ENCODE results near the gene ARF6. TPM values are rescaled to one million over a fixed set of nuclear protein-coding genes. Genes with fewer than 3 reads are reported as not detected.
A peak's percentile ranks its signal among the peaks of the same experiment; 100 is the strongest.
"Not testable (repeated sequence)": the region's sequence is repeated elsewhere in the genome, so short reads cannot be mapped to it uniquely, and the experiment has no call there.

ARF6 gene
- total RNA-seq, 1 experiment from 2014 or later, result 63.2 TPM

DNA sequence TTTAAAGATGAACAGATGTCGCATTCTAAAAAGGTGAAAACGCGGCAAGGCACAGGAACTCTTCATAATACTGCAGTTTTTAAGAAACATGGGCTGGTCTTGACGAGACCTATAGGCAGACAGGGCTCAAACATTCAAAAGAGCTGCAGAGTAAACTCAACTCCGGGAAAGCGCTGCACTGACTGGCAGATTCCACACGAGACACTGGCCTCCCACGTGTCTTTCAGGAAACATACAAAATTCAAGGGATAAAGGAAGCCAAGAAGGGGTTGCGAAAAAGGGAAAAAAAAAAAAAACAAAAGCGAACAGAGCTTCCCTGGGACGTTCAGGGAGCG, 614 bp upstream of the ARF6 start:
- DNase-seq (ENCODE audit: low read depth, low spot score) (no peak), ATAC-seq (peak; percentile 15; the same call in 1 of the 2 replicates)
- Histone ChIP-seq H3K36me3 (ENCODE audit: control insufficient read depth, insufficient read depth, low read length) (peaks cover 7% of the 10 kb centered on the region), H3K27me3 (ENCODE audit: control insufficient read depth, insufficient read depth, low read length) (no peaks in the 10 kb centered on the region), H3K27ac (ENCODE audit: low read length) (peak overlapping the region; percentile 97), H3K9me3 (ENCODE audit: control insufficient read depth, insufficient read depth, low read depth, low read length) (no peaks in the 10 kb centered on the region), H3K4me1 (ENCODE audit: control insufficient read depth, insufficient read depth, low read length) (no peaks in the 10 kb centered on the region; the same call in 1 of the 2 replicates), H3K4me3 (ENCODE audit: low read depth in 2 of 2, low read length in 2 of 2) (peak overlapping the region; percentile 75 to 80)
- BruUV-seq (replicated peaks), result no TSS peak
- intact Hi-C loops (cut with micrococcal nuclease; ENCODE audit: unreplicated experiment), result loop anchor here (10.0 kb wide), 2 partner anchors 53 to 83 kb away; no protein-coding TSS in a partner anchor
- in situ Hi-C loops (cut with HindIII; ENCODE audit: low pct_unique_long_range_greater_than_20kb, low sequenced_read_pairs), result no loop called here
- TF ChIP-seq REST (IDR thresholded peaks at IDR 0.05; ENCODE audit: insufficient read depth in 1 of 2, low read depth in 2 of 2, low read length in 1 of 2) (no peak), SIN3A (IDR thresholded peaks at IDR 0.05; ENCODE audit: borderline replicate concordance, insufficient read depth, low read depth, low read length) (no peak), TCF7L2 (IDR thresholded peaks at IDR 0.05; ENCODE audit: low read depth, low read length) (no peak), POLR2AphosphoS5 (IDR thresholded peaks at IDR 0.05; ENCODE audit: low read depth, low read length) (no peak)
- TF ChIP-seq, protein P1, sequence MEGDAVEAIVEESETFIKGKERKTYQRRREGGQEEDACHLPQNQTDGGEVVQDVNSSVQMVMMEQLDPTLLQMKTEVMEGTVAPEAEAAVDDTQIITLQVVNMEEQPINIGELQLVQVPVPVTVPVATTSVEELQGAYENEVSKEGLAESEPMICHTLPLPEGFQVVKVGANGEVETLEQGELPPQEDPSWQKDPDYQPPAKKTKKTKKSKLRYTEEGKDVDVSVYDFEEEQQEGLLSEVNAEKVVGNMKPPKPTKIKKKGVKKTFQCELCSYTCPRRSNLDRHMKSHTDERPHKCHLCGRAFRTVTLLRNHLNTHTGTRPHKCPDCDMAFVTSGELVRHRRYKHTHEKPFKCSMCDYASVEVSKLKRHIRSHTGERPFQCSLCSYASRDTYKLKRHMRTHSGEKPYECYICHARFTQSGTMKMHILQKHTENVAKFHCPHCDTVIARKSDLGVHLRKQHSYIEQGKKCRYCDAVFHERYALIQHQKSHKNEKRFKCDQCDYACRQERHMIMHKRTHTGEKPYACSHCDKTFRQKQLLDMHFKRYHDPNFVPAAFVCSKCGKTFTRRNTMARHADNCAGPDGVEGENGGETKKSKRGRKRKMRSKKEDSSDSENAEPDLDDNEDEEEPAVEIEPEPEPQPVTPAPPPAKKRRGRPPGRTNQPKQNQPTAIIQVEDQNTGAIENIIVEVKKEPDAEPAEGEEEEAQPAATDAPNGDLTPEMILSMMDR (IDR thresholded peaks at IDR 0.05), result no peak
- POLR2A ChIA-PET, result interaction anchor here (0.6 to 1.4 kb wide), 5 partner anchors 8 to 111 kb away, joined by 3 to 7 read pairs (median 3); no protein-coding TSS in a partner anchor
- CTCF ChIA-PET, result interaction anchor here (0.6 to 0.9 kb wide), 4 partner anchors 12 to 428 kb away, joined by 3 read pairs; no protein-coding TSS in a partner anchor

DNA sequence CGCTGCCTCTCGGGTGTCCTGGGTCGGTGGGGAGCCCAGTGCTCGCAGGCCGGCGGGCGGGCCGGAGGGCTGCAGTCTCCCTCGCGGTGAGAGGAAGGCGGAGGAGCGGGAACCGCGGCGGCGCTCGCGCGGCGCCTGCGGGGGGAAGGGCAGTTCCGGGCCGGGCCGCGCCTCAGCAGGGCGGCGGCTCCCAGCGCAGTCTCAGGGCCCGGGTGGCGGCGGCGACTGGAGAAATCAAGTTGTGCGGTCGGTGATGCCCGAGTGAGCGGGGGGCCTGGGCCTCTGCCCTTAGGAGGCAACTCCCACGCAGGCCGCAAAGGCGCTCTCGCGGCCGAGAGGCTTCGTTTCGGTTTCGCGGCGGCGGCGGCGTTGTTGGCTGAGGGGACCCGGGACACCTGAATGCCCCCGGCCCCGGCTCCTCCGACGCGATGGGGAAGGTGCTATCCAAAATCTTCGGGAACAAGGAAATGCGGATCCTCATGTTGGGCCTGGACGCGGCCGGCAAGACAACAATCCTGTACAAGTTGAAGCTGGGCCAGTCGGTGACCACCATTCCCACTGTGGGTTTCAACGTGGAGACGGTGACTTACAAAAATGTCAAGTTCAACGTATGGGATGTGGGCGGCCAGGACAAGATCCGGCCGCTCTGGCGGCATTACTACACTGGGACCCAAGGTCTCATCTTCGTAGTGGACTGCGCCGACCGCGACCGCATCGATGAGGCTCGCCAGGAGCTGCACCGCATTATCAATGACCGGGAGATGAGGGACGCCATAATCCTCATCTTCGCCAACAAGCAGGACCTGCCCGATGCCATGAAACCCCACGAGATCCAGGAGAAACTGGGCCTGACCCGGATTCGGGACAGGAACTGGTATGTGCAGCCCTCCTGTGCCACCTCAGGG, 679 bp downstream of the ARF6 start:
- Histone ChIP-seq H3K9me3 (ENCODE audit: control insufficient read depth, insufficient read depth, low read depth, low read length) (no peaks in the 10 kb centered on the region), H3K4me3 (ENCODE audit: low read depth in 2 of 2, low read length in 2 of 2) (peak overlapping the region; percentile 75 to 80), H3K27me3 (ENCODE audit: control insufficient read depth, insufficient read depth, low read length) (no peaks in the 10 kb centered on the region), H3K4me1 (ENCODE audit: control insufficient read depth, insufficient read depth, low read length) (peaks cover 3% of the 10 kb centered on the region), H3K27ac (ENCODE audit: low read length) (peak overlapping the region; percentile 97), H3K36me3 (ENCODE audit: control insufficient read depth, insufficient read depth, low read length) (peaks cover 7% of the 10 kb centered on the region)
- TSS peak; percentile 76 for BruUV-seq (replicated peaks)
- intact Hi-C loops (cut with micrococcal nuclease; ENCODE audit: unreplicated experiment), result loop anchor here (10.0 kb wide), 2 partner anchors 51 to 81 kb away; no protein-coding TSS in a partner anchor
- ChIA-PET POLR2A (interaction anchor here (0.6 to 1.4 kb wide), 2 partner anchors 25 to 109 kb away, joined by 7 to 9 read pairs; no protein-coding TSS in a partner anchor), CTCF (interaction anchor here (0.9 kb wide), 1 partner anchor 30 kb away, joined by 3 read pairs; no protein-coding TSS in a partner anchor)
- ATAC-seq (peak; percentile 74), DNase-seq (ENCODE audit: low read depth, low spot score) (no peak)
- in situ Hi-C loops (cut with HindIII; ENCODE audit: low pct_unique_long_range_greater_than_20kb, low sequenced_read_pairs), result no loop called here
- TF ChIP-seq POLR2AphosphoS5 (IDR thresholded peaks at IDR 0.05; ENCODE audit: low read depth, low read length) (no peak), SIN3A (IDR thresholded peaks at IDR 0.05; ENCODE audit: borderline replicate concordance, insufficient read depth, low read depth, low read length) (0 out of 2 replicates have a peak, but pooled peaks have one; percentile 45)

GRCh38 chr14:49894214-49895107, 1.6 kb downstream of the ARF6 start:
- BruUV-seq (replicated peaks); H3K4me1 ChIP-seq (ENCODE audit: control insufficient read depth, insufficient read depth, low read length); CTCF ChIA-PET; H3K27me3 ChIP-seq (ENCODE audit: control insufficient read depth, insufficient read depth, low read length); DNase-seq (ENCODE audit: low read depth, low spot score); H3K36me3 ChIP-seq (ENCODE audit: control insufficient read depth, insufficient read depth, low read length); H3K9me3 ChIP-seq (ENCODE audit: control insufficient read depth, insufficient read depth, low read depth, low read length); ATAC-seq; in situ Hi-C loops (cut with HindIII; ENCODE audit: low pct_unique_long_range_greater_than_20kb, low sequenced_read_pairs): not testable (repeated sequence)
- peak overlapping the region; percentile 97 for H3K27ac ChIP-seq (ENCODE audit: low read length)
- POLR2A ChIA-PET, result interaction anchor here (0.6 kb wide), 1 partner anchor 10 kb away, joined by 16 read pairs; no protein-coding TSS in a partner anchor
- peak overlapping the region; percentile 75 to 80 for H3K4me3 ChIP-seq (ENCODE audit: low read depth in 2 of 2, low read length in 2 of 2)
- intact Hi-C loops (cut with micrococcal nuclease; ENCODE audit: unreplicated experiment), result loop anchor here (5.0 to 10.0 kb wide), 3 partner anchors 50 to 213 kb away; no protein-coding TSS in a partner anchor

All from Panc1 (cell line).